GM21367 (cell line): ENCODE data around the gene TUBE1.

Experiments used
- ATAC-seq: cut with Tn5 transposase; IDR thresholded peaks from one replicate; pipeline ENCODE4 v1.9.1; 2021; ENCODE audit not compliant: unreplicated experiment

TUBE1 gene

DNA sequence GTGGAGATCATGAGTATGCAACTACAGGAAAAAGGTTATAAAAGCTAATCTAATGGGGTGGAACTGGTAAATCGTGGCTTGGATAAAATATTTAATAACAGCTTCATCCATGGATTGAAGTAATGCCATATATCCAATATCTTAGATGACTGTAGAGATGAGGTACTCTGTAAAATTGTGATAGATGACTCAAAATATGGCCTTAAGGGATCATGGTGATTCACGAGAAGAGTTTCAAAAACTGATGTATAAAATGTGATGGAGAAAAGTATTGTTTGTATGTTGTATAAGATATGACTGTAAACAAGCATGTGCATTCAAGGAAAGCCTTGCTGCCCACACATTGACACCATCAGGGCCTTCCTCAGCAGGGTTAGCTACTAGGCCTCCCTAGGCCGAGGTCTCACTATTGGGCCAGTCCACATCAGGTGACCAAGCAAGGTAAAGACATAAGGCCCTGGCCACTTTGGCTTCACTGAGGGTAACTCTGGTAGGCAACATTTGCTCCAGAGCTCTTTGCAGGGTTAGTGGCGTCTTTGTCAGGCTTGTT is 51.1 kb downstream of the TUBE1 start:
- ATAC-seq, result no peak

DNA sequence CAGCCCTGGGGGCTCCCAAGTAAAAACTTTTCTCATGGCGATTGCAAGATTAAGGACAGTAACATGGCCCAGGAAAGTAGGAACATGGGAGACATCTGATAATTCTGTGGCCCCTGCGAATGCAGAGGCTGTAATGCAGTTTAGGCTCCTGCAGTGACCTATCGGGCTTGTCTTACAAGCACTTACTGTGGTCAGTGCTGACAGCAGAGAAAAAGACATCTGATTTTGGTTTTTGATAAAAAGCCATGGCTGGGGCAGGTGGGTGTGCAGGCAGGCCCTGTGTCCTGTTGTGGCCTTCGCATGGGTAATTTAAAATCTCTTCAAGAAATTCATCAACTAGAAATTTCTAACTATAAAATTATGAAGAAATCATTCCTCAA is 52.7 kb downstream of the TUBE1 start:
- no peak for ATAC-seq

DNA sequence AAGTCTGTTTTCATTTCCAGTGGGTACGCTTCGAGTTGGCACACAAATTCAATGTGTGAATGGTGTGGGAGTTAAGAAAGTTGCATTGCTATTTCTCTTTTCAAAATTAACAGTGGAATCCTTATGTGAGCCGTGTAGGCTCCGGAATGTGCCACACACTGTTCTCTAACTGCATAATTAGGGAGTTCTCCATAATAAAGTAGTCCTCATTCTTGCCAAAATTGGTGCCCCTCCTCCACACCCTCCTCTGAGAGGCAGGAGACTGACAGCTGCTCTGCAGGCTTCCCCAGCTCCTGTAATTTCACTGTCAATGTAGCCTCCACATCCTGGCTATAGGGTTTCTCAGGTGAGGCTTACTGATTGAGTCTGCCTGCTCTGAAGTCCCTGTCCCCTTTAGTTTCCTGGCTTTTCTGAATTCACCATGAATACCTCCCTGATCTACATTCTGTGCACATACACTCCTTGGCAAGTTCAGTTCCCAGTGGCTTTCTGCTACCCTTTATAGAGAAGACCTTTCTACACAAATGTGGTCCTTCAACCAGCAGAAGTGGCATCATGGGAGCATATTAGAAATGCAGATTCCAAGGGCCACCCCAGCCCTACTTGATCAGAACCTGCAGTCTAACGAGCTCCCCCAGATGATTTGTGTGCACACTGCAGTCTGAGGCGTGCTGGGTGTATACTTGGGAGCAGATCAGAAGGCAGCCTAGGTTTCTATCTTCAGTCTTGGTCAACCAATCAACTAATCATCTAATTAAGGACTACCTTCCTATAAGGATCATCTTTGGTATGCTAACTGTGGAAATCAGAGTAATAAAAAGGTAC is 53.3 kb downstream of the TUBE1 start:
- ATAC-seq, result no peak

DNA sequence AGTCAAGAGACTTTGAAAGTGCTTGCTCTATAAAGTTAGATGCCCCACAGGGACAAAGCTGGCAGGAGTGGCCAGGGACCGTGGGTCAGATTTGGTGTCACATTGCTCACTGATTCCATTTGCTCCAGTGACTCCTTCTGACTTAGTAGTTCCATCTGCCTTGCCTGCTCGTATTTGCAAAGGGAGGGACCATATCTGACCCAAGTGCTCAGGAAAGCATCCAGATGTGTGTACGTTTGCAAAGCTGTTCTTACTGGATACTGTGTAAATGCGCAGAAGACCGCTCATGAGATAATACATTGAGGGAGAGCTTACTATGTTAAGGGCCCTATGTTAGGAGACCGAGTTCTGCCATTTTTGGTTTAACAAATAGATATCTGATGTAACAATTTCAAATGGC is 54.6 kb downstream of the TUBE1 start:
- no peak for ATAC-seq

- no peak for ATAC-seq
Observed at GRCh38 chr6:112031960-112032359, 55.3 kb downstream of the TUBE1 start.

DNA sequence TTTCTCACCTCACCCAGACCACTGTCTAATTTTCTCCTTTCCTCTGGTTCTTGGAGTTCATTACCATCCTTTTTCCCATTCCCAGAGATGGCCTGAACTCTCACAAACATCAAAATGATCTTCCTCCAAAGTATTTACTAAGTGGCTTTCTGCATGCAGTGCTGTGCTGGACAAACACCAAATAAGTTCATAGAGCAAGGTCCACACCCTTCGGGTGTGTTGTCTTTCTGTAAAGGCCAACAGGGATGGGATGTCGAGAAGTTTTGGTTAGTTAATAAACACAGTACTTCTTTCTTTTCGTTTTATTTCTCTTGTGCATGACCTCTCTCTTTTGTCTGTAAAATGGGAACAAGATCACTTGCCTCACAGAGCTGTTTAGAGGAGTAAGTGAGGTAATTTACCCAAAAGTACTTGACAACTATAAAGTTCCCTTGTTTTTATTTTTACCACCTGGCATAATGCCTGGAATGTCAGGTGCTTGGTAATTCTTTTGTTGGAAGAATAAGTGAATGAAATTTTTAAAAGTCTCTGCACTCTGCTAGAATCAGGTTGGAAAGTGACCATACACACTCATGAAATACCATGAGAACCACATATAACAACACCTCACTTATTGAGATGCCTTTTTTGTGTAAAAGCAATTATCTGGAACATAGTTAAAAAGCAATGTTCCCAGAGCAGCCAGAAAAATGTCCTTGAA is 56.2 kb downstream of the TUBE1 start:
- ATAC-seq, result no peak

DNA sequence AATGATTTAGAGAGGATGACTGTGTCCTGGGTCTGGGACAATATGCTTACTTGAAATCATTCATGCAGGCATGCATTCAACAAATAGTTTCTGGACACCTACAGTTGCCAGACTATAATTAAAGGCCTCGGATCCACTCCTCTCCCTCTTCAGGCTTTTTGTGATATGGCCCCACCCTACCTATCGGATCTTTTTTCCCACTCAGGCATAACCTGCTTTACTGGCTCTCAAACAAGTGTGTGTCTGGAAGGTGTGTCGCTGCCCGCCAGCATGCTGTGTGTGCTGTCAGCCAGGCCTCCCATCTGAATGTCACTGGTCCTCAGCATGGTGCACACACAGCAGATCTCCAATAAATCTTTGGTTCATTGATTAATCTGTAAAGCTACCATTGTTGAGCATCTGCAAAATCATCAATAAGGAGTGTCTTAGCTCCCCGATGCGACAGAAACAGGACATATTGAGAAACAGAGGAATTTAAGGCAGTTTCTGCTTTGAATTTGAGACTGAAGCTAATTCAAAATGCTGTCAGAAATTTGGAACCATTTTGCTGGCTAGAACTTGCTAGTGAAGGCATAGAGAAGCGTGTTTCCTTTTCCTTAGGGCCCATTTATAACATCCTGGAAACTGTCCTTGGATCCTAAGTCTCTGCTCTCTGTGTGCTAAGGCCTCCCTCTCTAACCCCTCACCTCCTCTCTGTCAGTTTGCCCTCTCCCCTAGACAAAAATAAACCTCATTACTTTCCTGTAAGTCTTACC is 56.9 kb downstream of the TUBE1 start:
- no peak for ATAC-seq

DNA sequence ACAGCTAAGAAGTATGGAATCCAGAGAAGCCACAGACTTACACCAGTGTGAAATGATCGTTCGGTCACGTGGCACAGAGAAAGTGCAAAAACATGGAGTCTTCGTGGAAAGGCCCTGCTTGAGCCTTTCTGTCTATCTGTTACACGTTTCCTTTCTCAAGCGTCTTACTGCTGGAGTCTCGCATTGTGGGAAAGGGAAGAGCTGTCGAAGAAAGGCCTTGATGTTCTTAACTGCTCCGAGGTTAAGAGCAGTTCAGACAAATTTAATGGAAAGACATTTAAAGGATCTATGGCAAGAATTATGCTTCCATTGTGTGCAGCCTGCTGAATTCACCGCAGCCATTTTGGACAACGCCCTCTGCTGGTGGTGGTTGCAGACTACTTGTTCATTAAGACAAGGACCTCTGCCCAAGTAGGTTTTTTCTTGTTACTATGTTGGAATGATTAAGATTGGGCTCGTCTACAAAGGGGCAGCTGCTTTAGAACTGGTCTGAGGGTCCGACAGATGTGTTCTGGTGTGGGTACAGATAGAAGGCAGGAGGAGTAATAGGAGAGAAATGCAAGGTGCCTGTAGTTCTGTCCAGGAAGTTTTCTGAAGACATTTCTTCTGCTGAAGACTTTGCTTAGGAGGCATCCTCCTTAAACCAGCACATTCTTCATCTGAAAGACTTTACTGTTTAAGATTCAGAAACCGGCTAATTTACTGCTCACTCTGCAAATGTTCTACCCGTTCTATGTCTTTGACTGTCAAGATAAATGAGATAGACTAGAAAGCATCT is 58.0 kb downstream of the TUBE1 start:
- ATAC-seq, result no peak

DNA sequence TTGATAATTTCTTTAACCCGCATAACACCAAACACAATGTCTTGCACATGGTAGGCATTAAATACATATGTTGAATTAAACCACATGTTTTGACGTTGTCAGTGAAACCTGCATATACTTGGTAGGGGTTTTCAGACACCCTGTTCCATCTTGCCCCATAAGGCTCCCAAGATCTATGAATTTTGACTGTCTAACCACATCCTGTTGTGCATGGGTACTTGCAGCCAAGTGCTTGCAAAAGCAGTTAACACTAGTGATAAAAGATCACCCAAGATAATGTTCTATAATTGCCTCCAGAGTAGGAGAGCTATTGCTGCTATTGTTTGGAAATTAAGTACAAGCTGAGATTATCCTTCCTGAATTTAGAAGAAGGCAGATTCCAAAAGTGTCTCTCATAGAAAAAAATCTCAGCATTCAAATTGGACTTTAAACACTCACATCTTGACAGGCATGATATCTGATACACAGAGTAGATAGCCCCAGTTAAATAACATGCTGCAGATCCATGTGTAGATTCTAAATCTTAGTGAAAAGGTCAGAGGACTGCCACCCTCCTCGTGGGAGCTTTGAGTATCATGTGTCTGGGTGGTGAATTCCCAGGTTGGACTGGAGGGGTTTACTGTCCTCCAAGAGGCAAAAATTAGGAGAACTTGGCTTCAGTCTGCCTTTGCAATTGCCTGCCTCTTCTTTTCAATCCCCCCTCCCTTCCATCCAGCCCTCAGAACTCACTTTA is 59.2 kb downstream of the TUBE1 start:
- no peak for ATAC-seq

- no peak for ATAC-seq
Observed at GRCh38 chr6:112026933-112027332, 60.3 kb downstream of the TUBE1 start.

GRCh38 chr6:112024464-112024863 is 62.8 kb downstream of the TUBE1 start:
- ATAC-seq, result no peak

DNA sequence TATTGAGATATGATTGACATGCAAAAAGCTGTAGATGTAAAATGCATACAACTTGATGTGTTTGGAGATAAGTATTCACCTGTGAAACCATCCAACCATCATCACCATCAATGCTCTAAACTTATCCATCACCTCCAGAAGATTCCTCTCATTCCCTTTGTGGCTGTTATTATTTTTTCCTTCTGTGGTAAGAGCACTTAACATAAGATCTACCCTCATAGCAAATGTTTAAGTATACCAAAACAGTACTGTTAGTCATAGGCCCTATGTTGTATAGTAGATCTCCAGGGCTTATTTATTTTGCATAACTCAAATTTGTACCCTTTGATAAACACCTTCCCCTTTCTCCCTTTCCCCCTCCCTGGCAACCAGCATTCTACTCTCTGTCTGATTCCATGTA is 64.5 kb downstream of the TUBE1 start:
- ATAC-seq, result no peak

GRCh38 chr6:112021691-112022310 is 65.5 kb downstream of the TUBE1 start:
- no peak for ATAC-seq
